ENCODE data around the gene TXNDC8. TPM values are rescaled to one million over a fixed set of nuclear protein-coding genes. Genes with fewer than 3 reads are reported as not detected.

Gene TXNDC8
- total and polyA plus RNA-seq, 2 of the 13 experiments (the other 11 are each of a cell fraction or from before 2014, with no cell fraction given) = not detected

GRCh38 chr9:110290001-110290400, 47.7 kb downstream of the TXNDC8 start:
- in situ Hi-C loops (cut with HindIII; ENCODE audit: extremely low pct_ligation_motif_present, low pct_unique_long_range_greater_than_20kb) = no loop called here
- Histone ChIP-seq H2AFZ (ENCODE audit: low read length) (no peak overlapping the region), H3K79me2 (ENCODE audit: insufficient read depth, low read length) (no peaks in the 10 kb centered on the region), H3K4me1 (ENCODE audit: insufficient read depth, low read length) (no peaks in the 10 kb centered on the region; the same call in 1 of the 2 replicates), H3K27ac (ENCODE audit: extremely low read length, insufficient read depth, low read length) (no peak overlapping the region), H3K9me3 (ENCODE audit: low read length) (no peaks in the 10 kb centered on the region), H3K36me3 (replicated peaks in 1 of 2; ENCODE audit: control insufficient read depth in 1 of 2, insufficient read depth in 2 of 2, low read length in 2 of 2) (no peaks in the 10 kb centered on the region), H3K4me3 (replicated peaks in 1 of 3; ENCODE audit: insufficient read depth in 1 of 3, low read depth in 2 of 3, low read length in 3 of 3) (no peak overlapping the region), H3K27me3 (ENCODE audit: control insufficient read depth in 1 of 2, insufficient read depth in 2 of 2, low read length in 2 of 2) (no peaks in the 10 kb centered on the region), H3K9ac (ENCODE audit: insufficient read depth, low read depth, low read length) (no peak overlapping the region), H4K20me1 (ENCODE audit: insufficient read depth, low read length) (no peaks in the 10 kb centered on the region), H3K4me2 (ENCODE audit: low read depth, low read length) (no peak overlapping the region)
- TF ChIP-seq TSC22D2 (CRISPR knock-in tag; IDR thresholded peaks at IDR 0.05; ENCODE audit: borderline replicate concordance) = no peak
- TF ChIP-seq ZBTB25 (CRISPR knock-in tag; IDR thresholded peaks at IDR 0.05) = no peak
- TF ChIP-seq ZMYM2 (CRISPR knock-in tag; IDR thresholded peaks at IDR 0.05) = no peak
- no peak for TF ChIP-seq ZNF564 (CRISPR knock-in tag; IDR thresholded peaks at IDR 0.05)
- TF ChIP-seq ATAD3A (CRISPR knock-in tag; IDR thresholded peaks at IDR 0.05) = no peak
- no peak for TF ChIP-seq ATF2 (CRISPR knock-in tag; IDR thresholded peaks at IDR 0.05)
- TF ChIP-seq GABPB1 (CRISPR knock-in tag; IDR thresholded peaks at IDR 0.05) = no peak
- no peak for TF ChIP-seq GFI1 (CRISPR knock-in tag; IDR thresholded peaks at IDR 0.05; ENCODE audit: borderline replicate concordance)
- TF ChIP-seq RBM22 (optimal IDR thresholded peaks at IDR 0.05; ENCODE audit: low read length) = no peak
- TF ChIP-seq, protein P1, sequence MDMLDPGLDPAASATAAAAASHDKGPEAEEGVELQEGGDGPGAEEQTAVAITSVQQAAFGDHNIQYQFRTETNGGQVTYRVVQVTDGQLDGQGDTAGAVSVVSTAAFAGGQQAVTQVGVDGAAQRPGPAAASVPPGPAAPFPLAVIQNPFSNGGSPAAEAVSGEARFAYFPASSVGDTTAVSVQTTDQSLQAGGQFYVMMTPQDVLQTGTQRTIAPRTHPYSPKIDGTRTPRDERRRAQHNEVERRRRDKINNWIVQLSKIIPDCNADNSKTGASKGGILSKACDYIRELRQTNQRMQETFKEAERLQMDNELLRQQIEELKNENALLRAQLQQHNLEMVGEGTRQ (IDR thresholded peaks at IDR 0.05; ENCODE audit: low read depth, low read length) = no peak
- TF ChIP-seq, protein P1 (CRISPR knock-in tag; IDR thresholded peaks at IDR 0.05; ENCODE audit: borderline replicate concordance) = no peak
- TF ChIP-seq NR2F1 (CRISPR knock-in tag; IDR thresholded peaks at IDR 0.05) = no peak
- no peak for TF ChIP-seq KLF13 (CRISPR knock-in tag; IDR thresholded peaks at IDR 0.05)
- TF ChIP-seq TCF7L2 (IDR thresholded peaks at IDR 0.05; ENCODE audit: low read depth, low read length) = no peak
- ChIA-PET POLR2A (no interaction called here), CTCF (ENCODE audit: low intra/inter-chr PET ratio, low total read pairs) (no interaction called here)
- no peak for ATAC-seq
- intact Hi-C loops (cut with micrococcal nuclease; ENCODE audit: unreplicated experiment) = no loop called here
- 0% methylated on average over 1 of the region's 1 CpG for WGBS (ENCODE audit: low lambda C conversion rate)
- FAIRE-seq = no peak
- no TSS peak for BruUV-seq (replicated peaks)
- DNase-seq (ENCODE audit: low spot score) = no peak

Data from HepG2 (cell line).